GM23338 (cell line): ENCODE results near the gene CNBD2.

ENCODE experiments used
- CREB1 ChIP-seq: fragments of 250-450 bp; sonication (Bioruptor Pico); IDR thresholded peaks from 2 replicates; pipeline ENCODE4 v1.5.0; 2020; ENCODE audit warnings: low read depth, mild to moderate bottlenecking, moderate library complexity
- EZH2 ChIP-seq: fragments of 200-600 bp; sonication (generic); IDR thresholded peaks from one replicate; pipeline ENCODE4 v1.8.0; 2017; ENCODE audit warnings: antibody characterized with exemption, mild to moderate bottlenecking, low read depth; ENCODE audit not compliant: unreplicated experiment
- EZH2phosphoT487 ChIP-seq: fragments of 200-600 bp; sonication (generic); IDR thresholded peaks from one replicate; pipeline ENCODE4 v1.8.1; 2018; ENCODE audit warnings: antibody characterized with exemption; ENCODE audit not compliant: unreplicated experiment
- POLR2AphosphoS5 ChIP-seq: IDR thresholded peaks from 2 replicates; pipeline ENCODE4 v1.6.1; 2016; ENCODE audit warnings: antibody characterized with exemption, low read depth
- TF ChIP-seq, protein P1 (sequence below): IDR thresholded peaks from one replicate; pipeline ENCODE4 v1.6.1; 2018; ENCODE audit warnings: antibody characterized with exemption; ENCODE audit not compliant: unreplicated experiment
- TF ChIP-seq, protein P2 (sequence below), 2 experiments: fragments of 200-600 bp in 1 of 2; sonication (generic) in 1 of 2; conservative IDR thresholded peaks; 2 replicates each; pipeline versions ENCODE4 v1.5.1 to v1.6.1; 2016 to 2017; ENCODE audit warnings: antibody characterized with exemption in 2 of 2, low read depth in 2 of 2, mild to moderate bottlenecking in 2 of 2, moderate library complexity in 1 of 2

DNA sequence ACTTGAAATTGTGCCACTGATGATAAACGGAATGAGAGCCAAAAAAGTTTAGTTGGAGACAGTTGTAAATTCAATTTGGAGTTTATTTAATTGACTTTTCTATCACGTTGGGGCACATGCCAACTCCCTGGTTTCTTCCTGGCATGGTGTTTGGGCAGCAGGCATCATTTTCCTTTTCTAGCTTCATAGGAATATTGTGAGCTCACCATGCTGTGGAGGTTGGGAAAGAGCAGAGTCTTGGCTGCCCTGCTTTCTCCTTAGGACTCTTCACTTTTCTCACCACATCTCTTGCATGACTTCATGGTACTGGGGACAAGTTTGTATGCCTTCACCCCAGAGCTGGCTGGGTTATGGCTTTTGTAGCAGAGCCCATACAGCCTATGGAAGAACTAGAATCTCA is 20.5 kb upstream of the CNBD2 start:
- TF ChIP-seq, protein P1, sequence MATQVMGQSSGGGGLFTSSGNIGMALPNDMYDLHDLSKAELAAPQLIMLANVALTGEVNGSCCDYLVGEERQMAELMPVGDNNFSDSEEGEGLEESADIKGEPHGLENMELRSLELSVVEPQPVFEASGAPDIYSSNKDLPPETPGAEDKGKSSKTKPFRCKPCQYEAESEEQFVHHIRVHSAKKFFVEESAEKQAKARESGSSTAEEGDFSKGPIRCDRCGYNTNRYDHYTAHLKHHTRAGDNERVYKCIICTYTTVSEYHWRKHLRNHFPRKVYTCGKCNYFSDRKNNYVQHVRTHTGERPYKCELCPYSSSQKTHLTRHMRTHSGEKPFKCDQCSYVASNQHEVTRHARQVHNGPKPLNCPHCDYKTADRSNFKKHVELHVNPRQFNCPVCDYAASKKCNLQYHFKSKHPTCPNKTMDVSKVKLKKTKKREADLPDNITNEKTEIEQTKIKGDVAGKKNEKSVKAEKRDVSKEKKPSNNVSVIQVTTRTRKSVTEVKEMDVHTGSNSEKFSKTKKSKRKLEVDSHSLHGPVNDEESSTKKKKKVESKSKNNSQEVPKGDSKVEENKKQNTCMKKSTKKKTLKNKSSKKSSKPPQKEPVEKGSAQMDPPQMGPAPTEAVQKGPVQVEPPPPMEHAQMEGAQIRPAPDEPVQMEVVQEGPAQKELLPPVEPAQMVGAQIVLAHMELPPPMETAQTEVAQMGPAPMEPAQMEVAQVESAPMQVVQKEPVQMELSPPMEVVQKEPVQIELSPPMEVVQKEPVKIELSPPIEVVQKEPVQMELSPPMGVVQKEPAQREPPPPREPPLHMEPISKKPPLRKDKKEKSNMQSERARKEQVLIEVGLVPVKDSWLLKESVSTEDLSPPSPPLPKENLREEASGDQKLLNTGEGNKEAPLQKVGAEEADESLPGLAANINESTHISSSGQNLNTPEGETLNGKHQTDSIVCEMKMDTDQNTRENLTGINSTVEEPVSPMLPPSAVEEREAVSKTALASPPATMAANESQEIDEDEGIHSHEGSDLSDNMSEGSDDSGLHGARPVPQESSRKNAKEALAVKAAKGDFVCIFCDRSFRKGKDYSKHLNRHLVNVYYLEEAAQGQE: no peak
- TF ChIP-seq EZH2 (no peak), CREB1 (CRISPR knock-in tag) (no peak), POLR2AphosphoS5 (no peak), EZH2phosphoT487 (no peak)
- TF ChIP-seq, protein P2, sequence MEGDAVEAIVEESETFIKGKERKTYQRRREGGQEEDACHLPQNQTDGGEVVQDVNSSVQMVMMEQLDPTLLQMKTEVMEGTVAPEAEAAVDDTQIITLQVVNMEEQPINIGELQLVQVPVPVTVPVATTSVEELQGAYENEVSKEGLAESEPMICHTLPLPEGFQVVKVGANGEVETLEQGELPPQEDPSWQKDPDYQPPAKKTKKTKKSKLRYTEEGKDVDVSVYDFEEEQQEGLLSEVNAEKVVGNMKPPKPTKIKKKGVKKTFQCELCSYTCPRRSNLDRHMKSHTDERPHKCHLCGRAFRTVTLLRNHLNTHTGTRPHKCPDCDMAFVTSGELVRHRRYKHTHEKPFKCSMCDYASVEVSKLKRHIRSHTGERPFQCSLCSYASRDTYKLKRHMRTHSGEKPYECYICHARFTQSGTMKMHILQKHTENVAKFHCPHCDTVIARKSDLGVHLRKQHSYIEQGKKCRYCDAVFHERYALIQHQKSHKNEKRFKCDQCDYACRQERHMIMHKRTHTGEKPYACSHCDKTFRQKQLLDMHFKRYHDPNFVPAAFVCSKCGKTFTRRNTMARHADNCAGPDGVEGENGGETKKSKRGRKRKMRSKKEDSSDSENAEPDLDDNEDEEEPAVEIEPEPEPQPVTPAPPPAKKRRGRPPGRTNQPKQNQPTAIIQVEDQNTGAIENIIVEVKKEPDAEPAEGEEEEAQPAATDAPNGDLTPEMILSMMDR (conservative IDR thresholded peaks at IDR 0.05; ENCODE audit: low read depth in 2 of 2): no peak
